ENCODE measurements around the gene SNX6. TPM values are rescaled to one million over a fixed set of nuclear protein-coding genes. Genes with fewer than 3 reads are reported as not detected.
"Not testable (repeated sequence)": the region's sequence is repeated elsewhere in the genome, so short reads cannot be mapped to it uniquely, and the experiment has no call there.

SNX6 gene
- total RNA-seq: 10 to 100 TPM; 58.0 to 59.6 (median 59.4) TPM

DNA sequence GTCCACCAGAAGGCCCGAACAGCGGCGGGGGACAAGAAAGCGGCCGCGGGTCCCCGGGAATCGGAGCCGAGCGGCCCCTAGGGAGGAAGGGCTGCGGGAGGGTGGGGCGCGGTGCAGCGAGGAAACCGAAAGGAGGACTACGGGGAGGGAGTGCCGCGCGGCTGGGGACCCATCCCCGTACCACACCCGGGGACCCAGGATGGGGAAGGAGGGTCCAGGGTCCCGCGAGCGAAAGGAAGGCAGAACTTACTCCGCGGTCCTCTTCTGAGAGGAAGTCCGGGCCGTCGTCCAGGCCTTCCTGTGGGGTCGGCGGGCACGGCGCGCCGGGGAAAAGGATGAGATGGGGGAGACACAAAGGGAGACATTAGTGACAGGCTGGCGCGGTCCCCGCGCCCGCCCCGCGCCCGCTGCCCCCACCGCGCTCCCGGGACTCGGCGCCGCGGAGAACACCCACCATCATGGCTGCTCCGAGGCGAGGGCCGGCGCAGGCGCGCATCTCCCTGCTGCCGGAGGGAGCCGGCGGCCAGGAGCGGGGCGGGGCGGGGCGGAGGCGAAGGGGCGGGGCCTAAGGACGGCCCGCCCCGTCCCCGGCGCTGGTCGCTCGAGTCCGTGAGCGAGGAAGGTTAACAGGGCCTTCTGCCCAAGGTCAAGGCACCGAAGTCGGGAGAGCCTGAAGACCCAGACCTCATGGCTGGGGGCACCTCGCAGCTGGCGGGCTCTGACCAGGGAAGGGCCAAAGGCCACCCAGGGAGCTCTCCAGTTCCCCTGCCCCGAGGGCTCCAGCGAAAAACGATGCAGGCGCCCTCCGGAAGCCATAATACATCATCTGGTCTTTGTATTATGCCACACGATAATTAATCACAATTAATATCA lies at the start of gene SNX6:
TSS of gene SNX6 (minus strand) at position 492 of the 873 bp plus-strand sequence. CDS start at position 460, 32 bp downstream.
- Mint-ChIP-seq H3K4me1 (ENCODE audit: low read depth) (peaks cover 22% of the 10 kb centered on the region), H3K36me3 (ENCODE audit: insufficient read depth) (peaks cover 4% of the 10 kb centered on the region), H3K4me3 (peak within 1 kb of the TSS; percentile 99), H3K9me3 (no peaks in the 10 kb centered on the region), H3K27me3 (ENCODE audit: low read depth) (peaks cover 2% of the 10 kb centered on the region)
- peak; percentile 79 for DNase-seq
- peak; percentile 97 to 98 for ATAC-seq

DNA sequence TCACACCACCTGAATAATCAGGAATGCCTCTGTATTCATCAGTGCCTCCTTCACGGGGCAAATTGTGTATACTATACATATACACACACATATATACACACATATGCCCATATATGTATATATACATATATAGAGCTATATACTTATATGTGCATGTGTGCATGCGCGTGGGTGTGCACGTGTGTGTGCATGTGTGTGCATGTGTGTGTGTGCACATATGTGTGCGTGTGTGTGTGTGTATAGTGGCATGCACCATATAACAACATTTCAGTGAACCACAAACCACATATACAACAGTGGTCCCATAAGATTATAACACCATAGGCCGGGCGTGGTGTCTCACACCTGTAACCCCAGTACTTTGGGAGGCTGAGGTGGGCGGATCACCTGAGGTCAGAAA lies 48.8 kb upstream of the SNX6 start:
- no peaks in the 10 kb centered on the region for H3K27me3 Mint-ChIP-seq (ENCODE audit: low read depth)
- DNase-seq (no peak), ATAC-seq (no peak)
- H3K4me3 Mint-ChIP-seq: no peak overlapping the region
- H3K36me3 Mint-ChIP-seq (ENCODE audit: insufficient read depth): no peaks in the 10 kb centered on the region
- H3K4me1 Mint-ChIP-seq (ENCODE audit: low read depth): no peaks in the 10 kb centered on the region
- H3K9me3 Mint-ChIP-seq: no peaks in the 10 kb centered on the region

DNA sequence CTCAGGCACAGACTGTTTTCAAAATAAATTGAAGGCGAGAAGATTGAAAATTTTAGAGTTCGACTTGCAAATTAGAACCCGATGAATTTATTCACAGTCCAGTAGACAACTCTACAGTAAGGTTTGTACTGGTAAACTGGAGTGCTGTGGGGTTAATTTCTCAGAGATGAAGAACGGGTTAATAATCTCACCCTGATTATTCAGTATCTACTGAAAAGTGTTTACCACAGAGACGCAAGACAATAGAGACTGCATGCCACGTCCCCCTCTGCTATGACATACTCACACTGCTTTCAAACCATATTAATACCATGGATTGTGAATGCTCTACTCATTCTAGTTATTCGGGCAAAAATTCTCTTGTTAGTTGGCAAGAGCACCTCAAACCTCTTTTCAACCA lies 48.4 kb upstream of the SNX6 start:
- no peak for ATAC-seq
- Mint-ChIP-seq H3K4me1 (ENCODE audit: low read depth) (no peaks in the 10 kb centered on the region), H3K9me3 (no peaks in the 10 kb centered on the region), H3K4me3 (no peak overlapping the region), H3K36me3 (ENCODE audit: insufficient read depth) (no peaks in the 10 kb centered on the region), H3K27me3 (ENCODE audit: low read depth) (no peaks in the 10 kb centered on the region)
- no peak for DNase-seq

DNA sequence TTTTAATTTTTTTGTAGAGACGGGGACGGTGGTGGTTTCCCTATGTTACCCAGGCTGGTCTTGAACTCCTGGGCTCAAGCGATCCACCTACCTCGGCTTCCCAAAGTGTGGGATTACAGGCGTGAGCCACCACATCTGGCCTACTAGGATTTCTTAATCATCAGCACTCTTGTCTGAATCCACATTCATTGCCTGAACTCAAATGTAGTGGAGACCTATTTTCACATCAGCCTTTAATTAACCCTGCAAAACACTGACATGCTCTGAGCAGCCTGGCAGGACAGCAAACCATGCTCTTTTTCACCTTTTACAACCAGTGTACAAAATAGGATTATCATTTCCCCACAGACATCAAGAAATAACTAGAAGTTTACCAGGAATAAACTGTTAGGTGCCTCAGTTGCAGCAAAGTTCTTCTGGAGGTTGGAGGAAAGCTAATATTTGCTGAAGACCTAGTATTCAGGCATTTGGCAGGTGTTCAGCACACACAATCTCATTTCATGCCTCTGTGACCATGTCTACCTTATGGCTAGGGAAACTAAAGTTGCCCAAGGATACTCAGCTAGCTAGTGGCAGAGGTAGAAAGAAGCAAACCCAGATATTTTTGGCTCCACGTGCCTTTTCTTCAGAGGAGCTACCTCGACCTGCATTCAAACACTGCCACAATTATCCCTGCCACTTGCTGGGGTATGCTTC lies 46.7 kb upstream of the SNX6 start:
- no peaks in the 10 kb centered on the region for H3K36me3 Mint-ChIP-seq (ENCODE audit: insufficient read depth)
- H3K9me3 Mint-ChIP-seq: no peaks in the 10 kb centered on the region
- no peaks in the 10 kb centered on the region for H3K4me1 Mint-ChIP-seq (ENCODE audit: low read depth)
- H3K27me3 Mint-ChIP-seq (ENCODE audit: low read depth): no peaks in the 10 kb centered on the region
- ATAC-seq: no peak
- no peak overlapping the region for H3K4me3 Mint-ChIP-seq
- no peak for DNase-seq

DNA sequence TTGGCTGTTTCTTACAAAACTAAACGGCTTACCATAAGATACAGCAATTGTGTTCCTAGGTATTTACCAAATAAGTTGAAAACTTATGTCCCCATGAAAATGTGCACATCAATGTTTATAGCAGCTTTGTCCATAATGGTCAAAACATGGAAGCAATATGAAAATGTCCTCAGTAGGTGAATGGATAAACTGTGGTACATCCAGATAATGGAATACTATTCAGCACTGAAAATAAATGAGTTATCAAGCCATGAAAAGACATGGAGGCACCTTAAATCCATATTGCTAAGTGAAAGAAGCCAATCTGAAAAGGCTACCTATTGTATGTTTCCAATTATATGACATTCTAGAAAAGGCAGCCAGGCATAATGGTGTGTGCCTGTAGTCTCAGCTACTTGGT lies 43.8 kb upstream of the SNX6 start:
- Mint-ChIP-seq H3K4me3 (no peak overlapping the region), H3K9me3 (no peaks in the 10 kb centered on the region), H3K4me1 (ENCODE audit: low read depth) (no peaks in the 10 kb centered on the region), H3K36me3 (ENCODE audit: insufficient read depth) (no peaks in the 10 kb centered on the region), H3K27me3 (ENCODE audit: low read depth) (no peaks in the 10 kb centered on the region)
- ATAC-seq: no peak
- no peak for DNase-seq

DNA sequence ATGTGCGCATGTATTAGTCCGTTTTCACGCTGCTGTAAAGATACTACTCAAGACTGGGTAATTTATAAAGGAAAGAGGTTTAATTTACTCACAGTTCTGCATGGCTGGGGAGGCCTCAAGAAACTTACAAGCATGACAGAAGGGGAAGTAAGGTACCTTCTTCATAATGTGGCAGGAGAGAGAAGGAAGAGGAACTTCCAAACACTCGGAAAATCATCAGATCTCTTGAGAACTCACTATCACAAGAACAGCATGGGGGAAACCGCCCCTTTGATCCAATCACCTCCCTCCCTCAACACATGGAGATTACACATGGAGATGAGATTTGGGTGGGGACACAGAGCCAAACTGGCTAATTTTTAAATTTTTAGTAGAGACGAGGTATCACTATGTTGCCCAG lies 41.8 kb upstream of the SNX6 start:
- Mint-ChIP-seq H3K4me1 (ENCODE audit: low read depth) (no peaks in the 10 kb centered on the region), H3K9me3 (no peaks in the 10 kb centered on the region), H3K36me3 (ENCODE audit: insufficient read depth) (no peaks in the 10 kb centered on the region), H3K4me3 (no peak overlapping the region), H3K27me3 (ENCODE audit: low read depth) (no peaks in the 10 kb centered on the region)
- ATAC-seq: no peak
- DNase-seq: no peak

DNA sequence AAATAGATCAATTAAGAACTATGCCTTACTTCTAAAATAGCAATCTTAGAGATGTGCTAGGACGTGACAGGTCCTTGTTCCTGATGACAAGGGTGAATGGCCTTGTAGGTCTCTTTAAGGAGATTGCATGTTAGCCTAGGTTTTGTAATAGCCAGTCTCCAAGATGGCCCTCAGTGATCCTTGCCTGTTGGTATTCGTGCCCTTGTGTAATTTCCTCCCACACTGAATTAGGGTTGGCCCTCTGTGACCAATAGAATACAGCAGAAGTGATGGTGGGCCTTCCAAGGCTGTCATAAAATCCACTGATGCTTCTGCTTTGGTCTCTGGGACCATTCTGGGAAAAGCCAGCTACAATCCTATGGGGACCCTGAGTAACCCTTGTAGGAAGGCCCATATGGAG lies 38.2 kb upstream of the SNX6 start:
- DNase-seq (no peak), ATAC-seq (no peak)
- peaks cover 14% of the 10 kb centered on the region for H3K4me1 Mint-ChIP-seq (ENCODE audit: low read depth)

DNA sequence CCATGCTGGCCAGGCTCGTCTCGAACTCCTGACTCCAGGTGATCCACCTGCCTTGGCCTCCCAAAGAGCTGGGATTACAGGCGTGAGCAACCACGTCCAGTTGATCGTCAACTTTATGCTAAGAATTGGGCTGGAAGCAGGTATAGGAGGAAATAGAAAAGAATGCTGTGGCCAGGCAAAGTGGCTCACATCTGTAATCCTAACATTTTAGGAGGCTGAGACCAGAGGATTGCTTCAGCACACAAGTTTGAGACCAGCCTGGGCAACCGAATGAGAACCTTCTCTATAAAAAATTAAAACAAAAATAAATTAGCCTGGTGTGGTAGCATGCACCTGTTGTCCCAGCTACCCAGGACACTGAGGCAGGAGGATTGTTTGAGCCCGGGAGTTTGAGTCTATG lies 37.1 kb upstream of the SNX6 start:
- H3K36me3 Mint-ChIP-seq (ENCODE audit: insufficient read depth): no peaks in the 10 kb centered on the region
- ATAC-seq (no peak), DNase-seq (no peak)
- H3K4me3 Mint-ChIP-seq: no peak overlapping the region
- no peaks in the 10 kb centered on the region for H3K27me3 Mint-ChIP-seq (ENCODE audit: low read depth)
- H3K9me3 Mint-ChIP-seq: no peaks in the 10 kb centered on the region
- peaks cover 14% of the 10 kb centered on the region for H3K4me1 Mint-ChIP-seq (ENCODE audit: low read depth)

More for the DNA sequence above, 38.2 kb upstream of the SNX6 start:
- Mint-ChIP-seq H3K36me3 (ENCODE audit: insufficient read depth) (no peaks in the 10 kb centered on the region), H3K9me3 (no peaks in the 10 kb centered on the region), H3K27me3 (ENCODE audit: low read depth) (no peaks in the 10 kb centered on the region), H3K4me3 (no peak overlapping the region)

DNA sequence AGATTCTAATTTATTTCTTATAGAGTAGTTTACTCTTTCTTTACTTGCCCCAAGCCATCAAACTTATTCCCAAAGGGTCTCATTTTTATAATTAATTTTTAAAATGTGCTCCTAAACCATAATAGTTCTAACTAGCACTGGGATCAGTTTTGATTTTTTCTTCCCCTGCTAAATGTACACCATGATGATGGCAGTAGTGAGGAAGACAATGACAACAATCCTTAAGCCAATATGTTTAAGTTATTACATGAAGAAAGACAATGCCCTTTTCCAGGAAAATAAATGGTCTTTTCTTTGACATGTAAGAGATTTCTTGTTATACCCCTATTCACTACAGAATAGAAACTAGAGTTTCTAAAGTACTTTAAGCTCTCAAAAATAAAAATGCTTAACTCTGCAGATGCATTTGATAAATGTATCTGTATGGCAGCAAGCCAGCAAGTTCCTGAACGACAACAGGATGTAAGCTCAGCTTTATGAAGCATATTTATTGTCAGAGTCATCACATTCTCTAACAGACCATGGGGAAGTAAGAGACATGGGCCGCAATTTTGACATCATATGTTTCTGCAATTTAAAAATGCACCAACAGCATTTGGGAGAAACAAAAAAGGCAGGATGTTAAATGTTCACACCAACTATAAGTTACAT lies 36.0 kb upstream of the SNX6 start:
- Mint-ChIP-seq H3K4me3 (no peak overlapping the region), H3K36me3 (ENCODE audit: insufficient read depth) (no peaks in the 10 kb centered on the region), H3K27me3 (ENCODE audit: low read depth) (no peaks in the 10 kb centered on the region), H3K4me1 (ENCODE audit: low read depth) (peaks cover 14% of the 10 kb centered on the region), H3K9me3 (peaks cover 2% of the 10 kb centered on the region)
- no peak for ATAC-seq
- DNase-seq: no peak

DNA sequence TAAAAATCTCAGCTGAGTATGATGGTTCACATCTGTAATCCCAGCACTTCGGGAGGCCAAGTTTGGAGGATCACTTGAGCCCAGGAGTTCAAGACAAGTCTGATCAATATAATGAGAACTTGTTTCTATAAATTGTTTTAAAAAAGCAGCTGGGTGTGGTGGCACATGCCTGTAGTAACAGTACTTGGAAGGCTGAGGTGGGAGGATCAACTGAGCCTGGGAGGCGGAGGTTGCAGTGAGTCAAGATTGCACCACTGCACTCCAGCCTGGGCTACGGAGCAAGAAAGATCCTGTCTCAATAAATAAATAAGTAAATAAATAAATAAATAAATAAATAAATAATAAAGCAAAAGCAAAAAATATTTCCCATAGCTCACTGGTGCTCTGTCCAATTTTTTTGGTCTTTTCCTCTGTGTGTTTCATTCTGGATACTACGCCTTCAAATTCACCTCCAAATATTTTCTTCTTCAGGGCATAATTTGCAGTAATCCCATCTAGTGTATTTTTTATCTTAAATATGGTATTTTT lies 32.7 kb upstream of the SNX6 start:
- no peak overlapping the region for H3K4me3 Mint-ChIP-seq
- H3K27me3 Mint-ChIP-seq (ENCODE audit: low read depth): no peaks in the 10 kb centered on the region
- H3K36me3 Mint-ChIP-seq (ENCODE audit: insufficient read depth): no peaks in the 10 kb centered on the region
- H3K9me3 Mint-ChIP-seq: peaks cover 6% of the 10 kb centered on the region
- no peak for DNase-seq
- no peak for ATAC-seq
- peaks cover 14% of the 10 kb centered on the region for H3K4me1 Mint-ChIP-seq (ENCODE audit: low read depth)

DNA sequence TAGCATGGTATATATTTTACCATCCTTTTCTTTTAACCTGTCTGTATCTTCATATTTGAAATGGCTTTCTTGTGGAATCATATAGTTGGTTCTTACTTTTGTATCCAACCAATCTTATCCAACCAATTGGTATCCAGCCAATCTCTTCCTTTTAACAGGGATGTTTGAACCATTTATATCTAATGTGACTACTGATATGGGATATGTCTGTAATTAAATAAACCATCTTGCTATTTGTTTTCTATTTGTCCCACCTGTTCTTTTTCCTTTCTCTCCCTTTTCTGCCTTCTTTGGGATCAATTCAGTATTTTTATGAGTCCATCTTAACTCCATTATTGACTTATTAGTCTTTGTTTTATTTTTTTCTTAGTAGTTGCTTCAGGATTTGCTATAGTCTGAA lies 30.8 kb upstream of the SNX6 start:
- DNase-seq (no peak), ATAC-seq (no peak)
- Mint-ChIP-seq H3K4me1 (ENCODE audit: low read depth) (peaks cover 7% of the 10 kb centered on the region), H3K9me3 (peaks cover 6% of the 10 kb centered on the region), H3K36me3 (ENCODE audit: insufficient read depth) (no peaks in the 10 kb centered on the region), H3K27me3 (ENCODE audit: low read depth) (no peaks in the 10 kb centered on the region), H3K4me3 (no peak overlapping the region)

DNA sequence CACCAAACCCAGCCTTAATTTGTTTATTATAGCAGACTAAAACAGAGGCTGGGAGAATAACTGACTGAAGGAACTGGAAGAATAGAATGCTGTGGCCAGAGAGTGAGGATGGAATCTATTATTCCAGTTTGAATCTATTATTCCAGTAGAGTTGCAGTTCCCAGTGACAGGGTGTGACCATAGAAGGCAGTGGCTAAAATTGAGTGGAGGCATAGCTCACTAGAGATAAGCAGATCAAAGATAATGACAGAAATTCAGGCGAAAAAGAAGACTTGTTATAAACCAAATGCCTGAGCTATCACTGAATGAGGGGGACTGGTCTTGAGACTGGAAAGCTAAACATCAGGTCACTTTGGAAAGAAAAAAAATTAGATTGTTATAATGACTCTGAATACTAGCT lies 26.0 kb upstream of the SNX6 start:
- H3K4me3 Mint-ChIP-seq: no peak overlapping the region
- peaks cover 4% of the 10 kb centered on the region for H3K9me3 Mint-ChIP-seq
- DNase-seq (no peak), ATAC-seq (no peak)
- no peaks in the 10 kb centered on the region for H3K36me3 Mint-ChIP-seq (ENCODE audit: insufficient read depth)
- H3K27me3 Mint-ChIP-seq (ENCODE audit: low read depth): no peaks in the 10 kb centered on the region
- H3K4me1 Mint-ChIP-seq (ENCODE audit: low read depth): no peaks in the 10 kb centered on the region

DNA sequence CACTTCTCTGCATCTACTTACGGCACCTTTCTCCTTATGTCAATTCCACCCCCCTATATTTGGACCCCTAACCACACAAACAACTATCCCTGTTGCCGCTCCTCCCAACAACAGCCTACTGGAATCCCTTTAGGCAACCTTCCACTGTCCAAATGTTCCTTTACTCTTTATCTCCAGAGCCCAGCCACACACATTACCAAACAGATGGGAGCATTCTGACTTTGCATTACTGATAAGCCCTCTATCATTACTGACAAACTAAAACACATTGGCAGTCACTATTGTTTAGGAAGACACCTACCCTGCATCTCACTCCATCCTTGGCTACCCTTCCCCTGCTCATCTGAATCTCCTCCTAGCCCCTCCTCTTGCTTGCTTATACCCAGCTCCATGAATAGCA lies 23.1 kb upstream of the SNX6 start:
- not testable (repeated sequence) for H3K36me3 Mint-ChIP-seq (ENCODE audit: insufficient read depth); H3K9me3 Mint-ChIP-seq

DNA sequence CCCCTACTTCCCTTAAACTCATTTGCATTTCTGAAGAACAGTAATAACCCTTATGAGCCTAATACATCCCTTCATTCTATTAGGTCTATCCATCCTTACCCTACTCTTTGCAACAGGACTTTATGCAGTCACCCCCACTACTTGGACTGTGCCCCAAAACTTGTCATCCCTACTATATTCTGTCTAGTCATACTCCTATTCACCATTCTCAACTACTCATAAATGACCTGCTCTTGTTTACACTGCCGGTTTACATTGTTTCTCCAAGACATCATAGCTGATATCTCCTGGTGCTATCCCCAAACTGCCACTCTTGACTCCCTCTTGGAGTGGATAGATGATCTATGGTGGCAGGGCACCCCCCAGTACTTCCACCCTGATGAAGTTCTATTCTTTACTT lies 22.4 kb upstream of the SNX6 start:
- H3K36me3 Mint-ChIP-seq (ENCODE audit: insufficient read depth); H3K9me3 Mint-ChIP-seq; H3K27me3 Mint-ChIP-seq (ENCODE audit: low read depth); ATAC-seq; DNase-seq; H3K4me1 Mint-ChIP-seq (ENCODE audit: low read depth); H3K4me3 Mint-ChIP-seq: not testable (repeated sequence)

More for the DNA sequence above, 23.1 kb upstream of the SNX6 start:
- not testable (repeated sequence) for H3K27me3 Mint-ChIP-seq (ENCODE audit: low read depth); DNase-seq; ATAC-seq; H3K4me3 Mint-ChIP-seq; H3K4me1 Mint-ChIP-seq (ENCODE audit: low read depth)

All from activated T-cell treated with anti-CD3 and anti-CD28 coated beads, Interleukin-2, amount 50 U/mL, for 4 hours (primary cell).